Measurements from ENCODE around the gene AKR7A2. TPM values are rescaled to one million over a fixed set of nuclear protein-coding genes. Genes with fewer than 3 reads are reported as not detected.
"Not testable (repeated sequence)": the region's sequence is repeated elsewhere in the genome, so short reads cannot be mapped to it uniquely, and the experiment has no call there.

Gene AKR7A2
- total and polyA plus RNA-seq, 2 donors: 45.6 to 53.1 TPM

- WGBS: 87% methylated on average over 11 of the region's 11 CpGs
- H3K27ac ChIP-seq (ENCODE audit: low read depth): no peak overlapping the region
These were observed 43.5 kb downstream of the AKR7A2 start for GRCh38 chr1:19268445-19268844.

DNA sequence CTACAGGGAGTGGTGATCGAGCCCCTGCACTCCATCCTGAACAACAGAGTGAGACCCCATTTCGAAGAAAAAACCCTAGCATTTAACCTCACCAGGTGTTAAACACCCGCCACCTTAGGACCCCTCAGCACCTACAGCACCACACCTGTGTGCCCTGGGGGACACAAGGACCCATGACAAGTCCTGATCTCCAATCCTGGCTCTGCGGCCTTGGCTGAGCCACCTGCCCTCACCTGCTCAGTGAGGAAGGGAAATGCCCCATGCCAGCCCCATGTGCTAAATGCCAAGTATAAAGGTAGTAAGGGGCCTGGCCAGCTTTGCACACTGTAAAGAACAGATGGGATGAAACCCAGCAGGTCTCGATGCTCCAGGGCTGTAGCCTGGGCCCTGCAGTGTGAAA, 49.2 kb downstream of the AKR7A2 start:
- no peaks in the 10 kb centered on the region for H3K4me1 ChIP-seq (ENCODE audit: insufficient read depth)
- 94% methylated on average over 5 of the region's 5 CpGs for WGBS
- H3K27ac ChIP-seq (ENCODE audit: low read depth): no peak overlapping the region
- H3K4me3 ChIP-seq (ENCODE audit: low read depth, low read length): no peak overlapping the region
- no peak for DNase-seq (ENCODE audit: extremely low spot score)
- no peaks in the 10 kb centered on the region for H3K36me3 ChIP-seq (ENCODE audit: insufficient read depth)

More at GRCh38 chr1:19268445-19268844, 43.5 kb downstream of the AKR7A2 start:
- no peak overlapping the region for H3K4me3 ChIP-seq (ENCODE audit: low read depth, low read length)
- no peaks in the 10 kb centered on the region for H3K36me3 ChIP-seq (ENCODE audit: insufficient read depth)
- DNase-seq (ENCODE audit: extremely low spot score): no peak
- H3K4me1 ChIP-seq (ENCODE audit: insufficient read depth): no peaks in the 10 kb centered on the region

- no peak for DNase-seq (ENCODE audit: extremely low spot score)
- no peaks in the 10 kb centered on the region for H3K36me3 ChIP-seq (ENCODE audit: insufficient read depth)
- 88% methylated on average over 5 of the region's 5 CpGs for WGBS
- H3K4me1 ChIP-seq (ENCODE audit: insufficient read depth): no peaks in the 10 kb centered on the region
- H3K27ac ChIP-seq (ENCODE audit: low read depth): no peak overlapping the region
- no peak overlapping the region for H3K4me3 ChIP-seq (ENCODE audit: low read depth, low read length)
These were observed 49.9 kb downstream of the AKR7A2 start for GRCh38 chr1:19262047-19262446.

GRCh38 chr1:19260211-19261138, 51.5 kb downstream of the AKR7A2 start:
- no peak overlapping the region for H3K27ac ChIP-seq (ENCODE audit: low read depth)
- H3K36me3 ChIP-seq (ENCODE audit: insufficient read depth): no peaks in the 10 kb centered on the region
- no peaks in the 10 kb centered on the region for H3K4me1 ChIP-seq (ENCODE audit: insufficient read depth)
- DNase-seq (ENCODE audit: extremely low spot score): no peak
- no peak overlapping the region for H3K4me3 ChIP-seq (ENCODE audit: low read depth, low read length)
- WGBS: 69% methylated on average over 21 of the region's 21 CpGs

DNA sequence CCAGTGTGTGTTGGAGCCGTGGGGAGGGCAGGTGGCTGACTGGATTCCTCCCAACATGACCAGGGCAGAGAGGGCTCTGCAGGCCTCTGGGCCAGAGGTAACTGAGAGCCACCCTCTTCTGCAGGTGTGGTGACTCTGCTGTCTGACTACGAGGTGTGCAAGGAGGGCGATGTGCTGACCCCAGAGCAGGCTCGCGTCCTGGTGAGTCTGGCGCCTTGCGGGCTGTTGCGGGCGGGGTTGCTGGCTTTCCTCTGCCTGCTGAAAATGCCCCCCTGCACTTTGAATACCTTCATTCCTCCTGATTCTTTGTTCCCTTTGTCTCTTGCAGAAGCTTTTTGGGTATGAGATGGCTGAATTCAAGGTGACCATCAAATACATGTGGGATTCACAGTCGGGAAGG, 53.6 kb downstream of the AKR7A2 start:
- Histone ChIP-seq H3K4me1 (ENCODE audit: insufficient read depth) (no peaks in the 10 kb centered on the region), H3K4me3 (ENCODE audit: low read depth, low read length) (no peak overlapping the region), H3K27ac (ENCODE audit: low read depth) (no peak overlapping the region), H3K36me3 (ENCODE audit: insufficient read depth) (no peaks in the 10 kb centered on the region)
- 95% methylated on average over 10 of the region's 10 CpGs for WGBS
- DNase-seq (ENCODE audit: extremely low spot score): no peak

DNA sequence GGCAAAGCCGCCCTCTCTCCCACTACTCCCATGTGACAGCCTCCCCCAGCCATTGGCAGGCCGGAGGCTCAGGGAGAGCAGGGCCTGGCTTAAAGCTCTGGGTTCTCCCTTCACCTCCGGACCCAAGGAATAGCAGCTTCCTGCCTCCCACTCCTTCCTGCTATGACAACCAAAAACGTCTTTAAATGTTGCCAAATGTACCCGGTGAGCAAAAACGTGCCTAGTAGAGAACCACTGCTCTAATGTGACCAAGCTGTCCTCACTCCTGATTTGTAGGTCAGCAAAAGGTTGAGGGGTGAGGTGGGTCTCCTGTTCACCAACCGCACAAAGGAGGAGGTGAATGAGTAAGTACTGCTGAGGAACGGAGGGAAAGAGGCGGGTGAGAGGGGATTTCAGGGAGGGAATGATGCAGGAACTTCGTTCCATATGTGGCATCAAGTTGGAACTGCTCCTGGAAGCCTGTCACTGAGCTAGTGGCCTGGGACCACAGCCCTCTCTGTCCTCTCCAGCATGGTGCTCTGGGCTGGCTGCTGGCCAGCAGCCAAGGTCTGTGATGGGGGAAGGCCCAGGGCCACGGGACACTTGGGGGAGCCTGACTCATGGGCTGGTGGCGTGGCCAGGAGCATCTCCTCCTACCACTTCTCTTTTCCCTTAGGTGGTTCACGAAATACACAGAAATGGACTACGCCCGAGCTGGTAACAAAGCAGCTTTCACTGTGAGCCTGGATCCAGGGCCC, 54.6 kb downstream of the AKR7A2 start:
- Histone ChIP-seq H3K36me3 (ENCODE audit: insufficient read depth) (no peaks in the 10 kb centered on the region), H3K27ac (ENCODE audit: low read depth) (no peak overlapping the region), H3K4me1 (ENCODE audit: insufficient read depth) (no peaks in the 10 kb centered on the region), H3K4me3 (ENCODE audit: low read depth, low read length) (no peak overlapping the region)
- WGBS: 77% methylated on average over 15 of the region's 15 CpGs
- no peak for DNase-seq (ENCODE audit: extremely low spot score)

GRCh38 chr1:19256301-19256700, 55.6 kb downstream of the AKR7A2 start:
- H3K27ac ChIP-seq (ENCODE audit: low read depth); DNase-seq (ENCODE audit: extremely low spot score); H3K4me1 ChIP-seq (ENCODE audit: insufficient read depth); H3K36me3 ChIP-seq (ENCODE audit: insufficient read depth); H3K4me3 ChIP-seq (ENCODE audit: low read depth, low read length): not testable (repeated sequence)
- WGBS: 94% methylated on average over 5 of the region's 5 CpGs

- WGBS: 81% methylated on average over 4 of the region's 4 CpGs
These were observed 56.7 kb downstream of the AKR7A2 start for GRCh38 chr1:19255288-19255687.

DNA sequence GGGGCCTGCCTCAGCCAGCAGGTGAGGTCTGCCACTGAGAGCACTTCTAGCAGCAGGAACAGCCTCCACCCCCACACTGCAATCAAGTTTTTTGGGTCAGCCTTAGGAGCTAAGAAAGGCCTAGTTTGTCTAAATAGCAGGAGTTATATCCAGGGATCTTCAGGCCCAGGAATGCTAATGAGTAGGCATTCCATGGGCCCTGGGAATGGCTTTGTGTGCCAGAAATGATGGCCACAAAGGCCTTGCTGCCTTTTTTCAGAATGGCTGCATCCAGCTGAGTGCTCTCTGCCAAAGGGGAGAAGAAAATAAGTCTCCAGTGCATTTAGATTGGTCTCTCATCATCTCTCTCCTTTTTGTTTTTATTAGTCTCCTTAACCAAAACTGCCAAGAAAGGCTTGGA, 57.5 kb downstream of the AKR7A2 start:
- Histone ChIP-seq H3K36me3 (ENCODE audit: insufficient read depth) (no peaks in the 10 kb centered on the region), H3K27ac (ENCODE audit: low read depth) (no peak overlapping the region), H3K4me3 (ENCODE audit: low read depth, low read length) (no peak overlapping the region), H3K4me1 (ENCODE audit: insufficient read depth) (no peaks in the 10 kb centered on the region)
- DNase-seq (ENCODE audit: extremely low spot score): no peak

More at GRCh38 chr1:19255288-19255687, 56.7 kb downstream of the AKR7A2 start:
- Histone ChIP-seq H3K4me1 (ENCODE audit: insufficient read depth) (no peaks in the 10 kb centered on the region), H3K27ac (ENCODE audit: low read depth) (no peak overlapping the region), H3K36me3 (ENCODE audit: insufficient read depth) (no peaks in the 10 kb centered on the region), H3K4me3 (ENCODE audit: low read depth, low read length) (no peak overlapping the region)
- DNase-seq (ENCODE audit: extremely low spot score): no peak

Small RNA genes within 50 kb of the gene (small RNA-seq; reads per million reads assigned to genes)
- not detected for gene RNU6-1099P

Other genes starting within 250 kb of the AKR7A2 start
- 118 TPM for gene UBR4, start 101.9 kb downstream of the AKR7A2 start, total RNA-seq
- 121 TPM for gene UBR4, start 101.9 kb downstream of the AKR7A2 start, polyA plus RNA-seq
- gene EMC1, start 60.6 kb downstream of the AKR7A2 start, total RNA-seq: 37.4 TPM
- 23.2 TPM for gene EMC1, start 60.6 kb downstream of the AKR7A2 start, polyA plus RNA-seq
- gene MRTO4, start 60.3 kb downstream of the AKR7A2 start, total RNA-seq: 13.5 TPM
- 22.0 TPM for gene MRTO4, start 60.3 kb downstream of the AKR7A2 start, polyA plus RNA-seq
- 0.53 TPM for gene AKR7A3, start 23.4 kb downstream of the AKR7A2 start, total RNA-seq
- 0.61 TPM for gene AKR7A3, start 23.4 kb downstream of the AKR7A2 start, polyA plus RNA-seq
- 7.7 TPM for gene SLC66A1, start 182 bp upstream of the AKR7A2 start, total RNA-seq
- gene SLC66A1, start 182 bp upstream of the AKR7A2 start, polyA plus RNA-seq: 10.3 TPM
- 77.1 TPM for gene CAPZB, start 173.4 kb upstream of the AKR7A2 start, total RNA-seq
- 372 TPM for gene CAPZB, start 173.4 kb upstream of the AKR7A2 start, polyA plus RNA-seq

Measured in urinary bladder (tissue), 4 donors.